ENCODE measurements around the gene ATG10.

DNA sequence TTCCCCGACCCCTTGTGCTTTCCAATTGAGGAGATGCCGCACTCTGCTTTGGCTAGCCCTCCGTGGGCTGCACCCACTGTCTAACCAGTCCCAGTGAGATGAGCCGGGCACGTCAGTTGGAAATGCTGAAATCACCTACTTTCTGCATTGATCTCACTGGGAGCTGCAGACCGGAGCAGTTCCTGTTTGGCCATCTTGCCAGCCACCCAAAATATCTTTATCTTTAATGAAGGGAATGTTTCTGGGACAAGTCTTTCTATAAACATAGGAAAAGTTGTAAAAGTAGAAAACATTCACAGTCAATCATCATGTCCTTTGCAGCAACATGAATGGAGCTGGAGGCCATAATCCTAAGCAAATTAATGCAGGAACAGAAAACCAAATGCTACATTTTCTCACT, 158.8 kb downstream of the ATG10 start:
- TF ChIP-seq, protein P1, sequence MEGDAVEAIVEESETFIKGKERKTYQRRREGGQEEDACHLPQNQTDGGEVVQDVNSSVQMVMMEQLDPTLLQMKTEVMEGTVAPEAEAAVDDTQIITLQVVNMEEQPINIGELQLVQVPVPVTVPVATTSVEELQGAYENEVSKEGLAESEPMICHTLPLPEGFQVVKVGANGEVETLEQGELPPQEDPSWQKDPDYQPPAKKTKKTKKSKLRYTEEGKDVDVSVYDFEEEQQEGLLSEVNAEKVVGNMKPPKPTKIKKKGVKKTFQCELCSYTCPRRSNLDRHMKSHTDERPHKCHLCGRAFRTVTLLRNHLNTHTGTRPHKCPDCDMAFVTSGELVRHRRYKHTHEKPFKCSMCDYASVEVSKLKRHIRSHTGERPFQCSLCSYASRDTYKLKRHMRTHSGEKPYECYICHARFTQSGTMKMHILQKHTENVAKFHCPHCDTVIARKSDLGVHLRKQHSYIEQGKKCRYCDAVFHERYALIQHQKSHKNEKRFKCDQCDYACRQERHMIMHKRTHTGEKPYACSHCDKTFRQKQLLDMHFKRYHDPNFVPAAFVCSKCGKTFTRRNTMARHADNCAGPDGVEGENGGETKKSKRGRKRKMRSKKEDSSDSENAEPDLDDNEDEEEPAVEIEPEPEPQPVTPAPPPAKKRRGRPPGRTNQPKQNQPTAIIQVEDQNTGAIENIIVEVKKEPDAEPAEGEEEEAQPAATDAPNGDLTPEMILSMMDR (IDR thresholded peaks at IDR 0.05): no peak
- TF ChIP-seq POLR2A (IDR thresholded peaks at IDR 0.05): no peak
- no peak for TF ChIP-seq POLR2AphosphoS5 (IDR thresholded peaks at IDR 0.05)

Data from prostate gland (tissue), 2 donors.